ENCODE measurements around the gene SLC15A5.

Gene SLC15A5

DNA sequence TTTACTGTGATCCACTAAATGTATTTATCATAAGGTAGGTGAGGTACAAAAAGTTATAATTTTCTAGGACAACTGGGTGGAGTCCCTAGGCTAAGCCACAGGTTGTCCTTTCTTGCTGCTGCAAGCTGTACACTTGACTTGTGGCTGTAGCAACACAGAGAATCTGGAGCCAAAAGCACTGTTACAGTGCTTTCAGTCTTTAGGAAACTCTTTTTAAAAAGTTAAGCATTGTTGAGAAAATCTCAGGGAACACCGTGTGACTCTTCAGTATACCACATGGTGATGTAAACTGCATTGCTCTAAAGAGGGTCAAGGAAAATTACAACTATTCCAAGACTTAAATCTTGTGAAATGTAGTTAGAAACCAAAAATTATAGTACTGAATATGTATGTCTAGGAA lies 11.4 kb downstream of the SLC15A5 start (continued):
- TF ChIP-seq, protein P1, sequence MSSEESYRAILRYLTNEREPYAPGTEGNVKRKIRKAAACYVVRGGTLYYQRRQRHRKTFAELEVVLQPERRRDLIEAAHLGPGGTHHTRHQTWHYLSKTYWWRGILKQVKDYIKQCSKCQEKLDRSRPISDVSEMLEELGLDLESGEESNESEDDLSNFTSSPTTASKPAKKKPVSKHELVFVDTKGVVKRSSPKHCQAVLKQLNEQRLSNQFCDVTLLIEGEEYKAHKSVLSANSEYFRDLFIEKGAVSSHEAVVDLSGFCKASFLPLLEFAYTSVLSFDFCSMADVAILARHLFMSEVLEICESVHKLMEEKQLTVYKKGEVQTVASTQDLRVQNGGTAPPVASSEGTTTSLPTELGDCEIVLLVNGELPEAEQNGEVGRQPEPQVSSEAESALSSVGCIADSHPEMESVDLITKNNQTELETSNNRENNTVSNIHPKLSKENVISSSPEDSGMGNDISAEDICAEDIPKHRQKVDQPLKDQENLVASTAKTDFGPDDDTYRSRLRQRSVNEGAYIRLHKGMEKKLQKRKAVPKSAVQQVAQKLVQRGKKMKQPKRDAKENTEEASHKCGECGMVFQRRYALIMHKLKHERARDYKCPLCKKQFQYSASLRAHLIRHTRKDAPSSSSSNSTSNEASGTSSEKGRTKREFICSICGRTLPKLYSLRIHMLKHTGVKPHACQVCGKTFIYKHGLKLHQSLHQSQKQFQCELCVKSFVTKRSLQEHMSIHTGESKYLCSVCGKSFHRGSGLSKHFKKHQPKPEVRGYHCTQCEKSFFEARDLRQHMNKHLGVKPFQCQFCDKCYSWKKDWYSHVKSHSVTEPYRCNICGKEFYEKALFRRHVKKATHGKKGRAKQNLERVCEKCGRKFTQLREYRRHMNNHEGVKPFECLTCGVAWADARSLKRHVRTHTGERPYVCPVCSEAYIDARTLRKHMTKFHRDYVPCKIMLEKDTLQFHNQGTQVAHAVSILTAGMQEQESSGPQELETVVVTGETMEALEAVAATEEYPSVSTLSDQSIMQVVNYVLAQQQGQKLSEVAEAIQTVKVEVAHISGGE (tag by site-specific recombination; conservative IDR thresholded peaks at IDR 0.05; ENCODE audit: low read depth) = no peak
- TF ChIP-seq ZNF175 (tag by site-specific recombination; IDR thresholded peaks at IDR 0.05) (no peak), ZNF37A (tag by site-specific recombination; IDR thresholded peaks at IDR 0.05) (no peak), ZNF530 (tag by site-specific recombination; IDR thresholded peaks at IDR 0.05; ENCODE audit: low read depth) (no peak), ZNF19 (tag by site-specific recombination; IDR thresholded peaks at IDR 0.05; ENCODE audit: low read depth) (no peak), SETDB1 (IDR thresholded peaks at IDR 0.05; ENCODE audit: insufficient read length, low read length) (no peak), YY1 (tag by site-specific recombination; IDR thresholded peaks at IDR 0.05) (no peak), ZEB2 (tag by site-specific recombination; IDR thresholded peaks at IDR 0.05) (no peak)
- TF ChIP-seq, protein P2, sequence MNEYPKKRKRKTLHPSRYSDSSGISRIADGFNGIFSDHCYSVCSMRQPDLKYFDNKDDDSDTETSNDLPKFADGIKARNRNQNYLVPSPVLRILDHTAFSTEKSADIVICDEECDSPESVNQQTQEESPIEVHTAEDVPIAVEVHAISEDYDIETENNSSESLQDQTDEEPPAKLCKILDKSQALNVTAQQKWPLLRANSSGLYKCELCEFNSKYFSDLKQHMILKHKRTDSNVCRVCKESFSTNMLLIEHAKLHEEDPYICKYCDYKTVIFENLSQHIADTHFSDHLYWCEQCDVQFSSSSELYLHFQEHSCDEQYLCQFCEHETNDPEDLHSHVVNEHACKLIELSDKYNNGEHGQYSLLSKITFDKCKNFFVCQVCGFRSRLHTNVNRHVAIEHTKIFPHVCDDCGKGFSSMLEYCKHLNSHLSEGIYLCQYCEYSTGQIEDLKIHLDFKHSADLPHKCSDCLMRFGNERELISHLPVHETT (tag by site-specific recombination; IDR thresholded peaks at IDR 0.05) = no peak
- TF ChIP-seq, protein P3, sequence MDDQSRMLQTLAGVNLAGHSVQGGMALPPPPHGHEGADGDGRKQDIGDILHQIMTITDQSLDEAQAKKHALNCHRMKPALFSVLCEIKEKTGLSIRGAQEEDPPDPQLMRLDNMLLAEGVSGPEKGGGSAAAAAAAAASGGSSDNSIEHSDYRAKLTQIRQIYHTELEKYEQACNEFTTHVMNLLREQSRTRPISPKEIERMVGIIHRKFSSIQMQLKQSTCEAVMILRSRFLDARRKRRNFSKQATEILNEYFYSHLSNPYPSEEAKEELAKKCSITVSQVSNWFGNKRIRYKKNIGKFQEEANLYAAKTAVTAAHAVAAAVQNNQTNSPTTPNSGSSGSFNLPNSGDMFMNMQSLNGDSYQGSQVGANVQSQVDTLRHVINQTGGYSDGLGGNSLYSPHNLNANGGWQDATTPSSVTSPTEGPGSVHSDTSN (CRISPR knock-in tag; IDR thresholded peaks at IDR 0.05) = no peak
- TF ChIP-seq, protein P4, sequence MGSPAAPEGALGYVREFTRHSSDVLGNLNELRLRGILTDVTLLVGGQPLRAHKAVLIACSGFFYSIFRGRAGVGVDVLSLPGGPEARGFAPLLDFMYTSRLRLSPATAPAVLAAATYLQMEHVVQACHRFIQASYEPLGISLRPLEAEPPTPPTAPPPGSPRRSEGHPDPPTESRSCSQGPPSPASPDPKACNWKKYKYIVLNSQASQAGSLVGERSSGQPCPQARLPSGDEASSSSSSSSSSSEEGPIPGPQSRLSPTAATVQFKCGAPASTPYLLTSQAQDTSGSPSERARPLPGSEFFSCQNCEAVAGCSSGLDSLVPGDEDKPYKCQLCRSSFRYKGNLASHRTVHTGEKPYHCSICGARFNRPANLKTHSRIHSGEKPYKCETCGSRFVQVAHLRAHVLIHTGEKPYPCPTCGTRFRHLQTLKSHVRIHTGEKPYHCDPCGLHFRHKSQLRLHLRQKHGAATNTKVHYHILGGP (tag by site-specific recombination; IDR thresholded peaks at IDR 0.05) = no peak

DNA sequence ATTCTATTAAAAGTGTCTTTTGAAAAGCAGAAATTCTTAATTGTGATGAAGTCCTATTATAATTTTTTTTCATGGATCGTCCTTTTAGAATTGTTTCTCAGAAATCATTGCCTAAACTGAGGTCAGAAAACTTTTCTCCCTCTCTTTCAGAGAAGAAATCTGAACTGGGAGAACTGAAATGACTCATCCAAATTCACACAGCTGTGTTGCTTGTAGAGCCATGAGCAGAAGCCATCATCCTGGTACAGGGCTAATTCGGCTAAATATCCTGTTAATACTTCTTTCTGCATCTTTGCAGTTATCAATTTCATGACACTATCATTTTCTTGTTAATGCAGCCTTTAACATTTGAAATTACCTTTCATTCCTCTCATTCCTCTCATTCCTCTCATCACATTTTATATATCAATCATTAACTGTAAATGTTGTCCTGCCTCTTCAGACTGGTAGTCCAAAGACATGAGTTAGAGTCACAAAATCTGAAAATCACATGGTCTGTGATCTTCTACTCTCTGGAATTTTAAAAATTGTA lies 15.5 kb downstream of the SLC15A5 start:
- TF ChIP-seq ZNF626 (tag by site-specific recombination; IDR thresholded peaks at IDR 0.05) (no peak), ZNF184 (tag by site-specific recombination; IDR thresholded peaks at IDR 0.05) (no peak), ZNF544 (tag by site-specific recombination; IDR thresholded peaks at IDR 0.05) (no peak), PRDM1 (tag by site-specific recombination; IDR thresholded peaks at IDR 0.05) (no peak), ZNF624 (tag by site-specific recombination; IDR thresholded peaks at IDR 0.05) (no peak)
- TF ChIP-seq, protein P5, sequence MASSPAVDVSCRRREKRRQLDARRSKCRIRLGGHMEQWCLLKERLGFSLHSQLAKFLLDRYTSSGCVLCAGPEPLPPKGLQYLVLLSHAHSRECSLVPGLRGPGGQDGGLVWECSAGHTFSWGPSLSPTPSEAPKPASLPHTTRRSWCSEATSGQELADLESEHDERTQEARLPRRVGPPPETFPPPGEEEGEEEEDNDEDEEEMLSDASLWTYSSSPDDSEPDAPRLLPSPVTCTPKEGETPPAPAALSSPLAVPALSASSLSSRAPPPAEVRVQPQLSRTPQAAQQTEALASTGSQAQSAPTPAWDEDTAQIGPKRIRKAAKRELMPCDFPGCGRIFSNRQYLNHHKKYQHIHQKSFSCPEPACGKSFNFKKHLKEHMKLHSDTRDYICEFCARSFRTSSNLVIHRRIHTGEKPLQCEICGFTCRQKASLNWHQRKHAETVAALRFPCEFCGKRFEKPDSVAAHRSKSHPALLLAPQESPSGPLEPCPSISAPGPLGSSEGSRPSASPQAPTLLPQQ (tag by site-specific recombination; IDR thresholded peaks at IDR 0.05) = no peak
- TF ChIP-seq, protein P6, sequence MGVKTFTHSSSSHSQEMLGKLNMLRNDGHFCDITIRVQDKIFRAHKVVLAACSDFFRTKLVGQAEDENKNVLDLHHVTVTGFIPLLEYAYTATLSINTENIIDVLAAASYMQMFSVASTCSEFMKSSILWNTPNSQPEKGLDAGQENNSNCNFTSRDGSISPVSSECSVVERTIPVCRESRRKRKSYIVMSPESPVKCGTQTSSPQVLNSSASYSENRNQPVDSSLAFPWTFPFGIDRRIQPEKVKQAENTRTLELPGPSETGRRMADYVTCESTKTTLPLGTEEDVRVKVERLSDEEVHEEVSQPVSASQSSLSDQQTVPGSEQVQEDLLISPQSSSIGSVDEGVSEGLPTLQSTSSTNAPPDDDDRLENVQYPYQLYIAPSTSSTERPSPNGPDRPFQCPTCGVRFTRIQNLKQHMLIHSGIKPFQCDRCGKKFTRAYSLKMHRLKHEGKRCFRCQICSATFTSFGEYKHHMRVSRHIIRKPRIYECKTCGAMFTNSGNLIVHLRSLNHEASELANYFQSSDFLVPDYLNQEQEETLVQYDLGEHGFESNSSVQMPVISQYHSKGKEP (tag by site-specific recombination; IDR thresholded peaks at IDR 0.05) = no peak
- H3K4me1 ChIP-seq (ENCODE audit: control insufficient read depth, insufficient read depth, low read length) = no peaks in the 10 kb centered on the region
- CTCF ChIA-PET = no interaction called here
- H3K27ac ChIP-seq (ENCODE audit: extremely low read depth, low read depth, low read length) = no peak overlapping the region
- no peak overlapping the region for H3K4me3 ChIP-seq (ENCODE audit: low read depth, low read length)
- H3K9me3 ChIP-seq (ENCODE audit: control insufficient read depth, insufficient read depth, low read depth, low read length) = no peaks in the 10 kb centered on the region
- POLR2A ChIA-PET = no interaction called here
- no peaks in the 10 kb centered on the region for H3K36me3 ChIP-seq (ENCODE audit: control insufficient read depth in 2 of 2, insufficient read depth in 1 of 2, low read length in 2 of 2)
